Measurements from ENCODE around the gene OR13J1. TPM values are rescaled to one million over a fixed set of nuclear protein-coding genes. Genes with fewer than 3 reads are reported as not detected.

Gene OR13J1
- total RNA-seq, 1 experiment from 2014 or later = not detected

DNA sequence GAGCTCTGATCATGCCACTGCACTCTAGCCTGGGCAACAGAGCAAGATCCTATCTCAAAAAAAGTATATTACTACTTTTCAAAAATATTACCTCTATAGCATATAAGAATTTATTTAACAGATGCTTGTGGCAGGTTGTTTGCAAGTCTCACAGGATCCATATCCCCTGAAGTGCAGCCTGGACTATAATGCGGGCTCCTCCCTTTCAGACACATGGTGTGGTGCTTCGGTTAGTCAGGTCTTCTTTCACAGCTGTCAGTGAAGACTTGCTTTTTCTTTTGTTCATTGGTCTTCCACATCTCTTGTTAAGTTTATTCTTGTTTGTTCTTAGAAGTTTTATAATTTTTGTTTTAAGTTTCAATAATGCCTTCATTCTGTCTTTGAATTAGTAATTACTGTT lies 26.4 kb upstream of the OR13J1 start:
- DNase-seq (ENCODE audit: low read depth, low spot score) (no peak), ATAC-seq (no peak)
- no peak for TF ChIP-seq TCF7L2 (IDR thresholded peaks at IDR 0.05; ENCODE audit: low read depth, low read length)
- TF ChIP-seq, protein P1, sequence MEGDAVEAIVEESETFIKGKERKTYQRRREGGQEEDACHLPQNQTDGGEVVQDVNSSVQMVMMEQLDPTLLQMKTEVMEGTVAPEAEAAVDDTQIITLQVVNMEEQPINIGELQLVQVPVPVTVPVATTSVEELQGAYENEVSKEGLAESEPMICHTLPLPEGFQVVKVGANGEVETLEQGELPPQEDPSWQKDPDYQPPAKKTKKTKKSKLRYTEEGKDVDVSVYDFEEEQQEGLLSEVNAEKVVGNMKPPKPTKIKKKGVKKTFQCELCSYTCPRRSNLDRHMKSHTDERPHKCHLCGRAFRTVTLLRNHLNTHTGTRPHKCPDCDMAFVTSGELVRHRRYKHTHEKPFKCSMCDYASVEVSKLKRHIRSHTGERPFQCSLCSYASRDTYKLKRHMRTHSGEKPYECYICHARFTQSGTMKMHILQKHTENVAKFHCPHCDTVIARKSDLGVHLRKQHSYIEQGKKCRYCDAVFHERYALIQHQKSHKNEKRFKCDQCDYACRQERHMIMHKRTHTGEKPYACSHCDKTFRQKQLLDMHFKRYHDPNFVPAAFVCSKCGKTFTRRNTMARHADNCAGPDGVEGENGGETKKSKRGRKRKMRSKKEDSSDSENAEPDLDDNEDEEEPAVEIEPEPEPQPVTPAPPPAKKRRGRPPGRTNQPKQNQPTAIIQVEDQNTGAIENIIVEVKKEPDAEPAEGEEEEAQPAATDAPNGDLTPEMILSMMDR (IDR thresholded peaks at IDR 0.05) = no peak
- no peak for TF ChIP-seq POLR2AphosphoS5 (IDR thresholded peaks at IDR 0.05; ENCODE audit: low read depth, low read length)
- no peak for TF ChIP-seq SIN3A (IDR thresholded peaks at IDR 0.05; ENCODE audit: borderline replicate concordance, insufficient read depth, low read depth, low read length)
- TF ChIP-seq REST (IDR thresholded peaks at IDR 0.05; ENCODE audit: insufficient read depth in 1 of 2, low read depth in 2 of 2, low read length in 1 of 2) = no peak
- H3K4me1 ChIP-seq (ENCODE audit: control insufficient read depth, insufficient read depth, low read length) = no peaks in the 10 kb centered on the region
- CTCF ChIA-PET = no interaction called here
- peaks cover 4% of the 10 kb centered on the region; the same call in 1 of the 2 replicates for H3K27me3 ChIP-seq (ENCODE audit: control insufficient read depth, insufficient read depth, low read length)
- intact Hi-C loops (cut with micrococcal nuclease; ENCODE audit: unreplicated experiment) (no loop called here), in situ Hi-C loops (cut with HindIII; ENCODE audit: low pct_unique_long_range_greater_than_20kb, low sequenced_read_pairs) (no loop called here)
- no peaks in the 10 kb centered on the region for H3K36me3 ChIP-seq (ENCODE audit: control insufficient read depth, insufficient read depth, low read length)
- no peaks in the 10 kb centered on the region for H3K9me3 ChIP-seq (ENCODE audit: control insufficient read depth, insufficient read depth, low read depth, low read length)
- BruUV-seq (replicated peaks) = no TSS peak
- POLR2A ChIA-PET = no interaction called here
- no peak overlapping the region for H3K4me3 ChIP-seq (ENCODE audit: low read depth in 2 of 2, low read length in 2 of 2)
- H3K27ac ChIP-seq (ENCODE audit: low read length) = no peak overlapping the region

DNA sequence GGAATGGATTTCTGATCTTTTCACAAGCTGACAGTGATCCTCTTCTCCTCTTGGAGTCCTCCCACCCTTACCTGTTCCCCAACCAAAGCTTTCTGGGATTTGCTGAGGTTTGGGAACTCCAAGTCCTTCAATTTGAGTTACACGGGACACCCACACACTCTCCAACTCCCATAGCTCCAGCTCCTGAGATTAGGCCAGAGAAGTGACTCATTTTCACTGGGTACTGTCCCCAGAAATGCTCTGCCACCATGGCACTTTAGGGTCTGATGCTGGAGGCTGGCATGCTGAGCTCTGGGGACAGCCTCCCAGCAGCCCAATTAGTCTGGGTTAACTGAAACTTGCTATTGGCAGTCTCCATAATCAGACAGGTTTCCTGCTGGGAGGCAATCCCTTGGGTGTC lies 21.9 kb upstream of the OR13J1 start:
- Histone ChIP-seq H3K4me3 (ENCODE audit: low read depth in 2 of 2, low read length in 2 of 2) (no peak overlapping the region), H3K27ac (ENCODE audit: low read length) (no peak overlapping the region), H3K36me3 (ENCODE audit: control insufficient read depth, insufficient read depth, low read length) (no peaks in the 10 kb centered on the region), H3K4me1 (ENCODE audit: control insufficient read depth, insufficient read depth, low read length) (no peaks in the 10 kb centered on the region), H3K27me3 (ENCODE audit: control insufficient read depth, insufficient read depth, low read length) (peaks cover 4% of the 10 kb centered on the region; the same call in 1 of the 2 replicates), H3K9me3 (ENCODE audit: control insufficient read depth, insufficient read depth, low read depth, low read length) (no peaks in the 10 kb centered on the region)
- intact Hi-C loops (cut with micrococcal nuclease; ENCODE audit: unreplicated experiment) = no loop called here
- ATAC-seq = no peak
- TF ChIP-seq REST (IDR thresholded peaks at IDR 0.05; ENCODE audit: insufficient read depth in 1 of 2, low read depth in 2 of 2, low read length in 1 of 2) (no peak), POLR2AphosphoS5 (IDR thresholded peaks at IDR 0.05; ENCODE audit: low read depth, low read length) (no peak), SIN3A (IDR thresholded peaks at IDR 0.05; ENCODE audit: borderline replicate concordance, insufficient read depth, low read depth, low read length) (no peak), TCF7L2 (IDR thresholded peaks at IDR 0.05; ENCODE audit: low read depth, low read length) (no peak)
- TF ChIP-seq, protein P1 (IDR thresholded peaks at IDR 0.05) = no peak
- no TSS peak for BruUV-seq (replicated peaks)
- no peak for DNase-seq (ENCODE audit: low read depth, low spot score)
- POLR2A ChIA-PET = no interaction called here
- CTCF ChIA-PET = interaction anchor here (0.5 kb wide), 1 partner anchor 104 kb away, joined by 5 read pairs; no protein-coding TSS in a partner anchor
- in situ Hi-C loops (cut with HindIII; ENCODE audit: low pct_unique_long_range_greater_than_20kb, low sequenced_read_pairs) = no loop called here

Data from Panc1 (cell line).